BJ (cell line): ENCODE measurements around the gene COL6A1. TPM values are rescaled to one million over a fixed set of nuclear protein-coding genes. Genes with fewer than 3 reads are reported as not detected.

Experiments
- CTCF ChIA-PET: fragments of 350-600 bp; formaldehyde crosslinking; extraction: SDS; loops from one replicate; lab custom pipeline; 2021; ENCODE audit warnings: antibody characterized with exemption, inconsistent platforms; lab: Yijun Ruan, JAX
- POLR2A ChIA-PET: fragments of 300-600 bp; sonication (Branson Sonifier 250); formaldehyde crosslinking; extraction: SDS; loops from one replicate; lab custom pipeline; 2021; ENCODE audit warnings: antibody characterized with exemption; lab: Charles Lee
- DNase-seq: peaks from one replicate; pipeline ENCODE4 v3.0.0-alpha.2; 2011; ENCODE audit warnings: low read depth
- H3K27me3 ChIP-seq: 2 replicates; pipeline ENCODE4 v1.6.0; 2011; ENCODE audit warnings: low read length; ENCODE audit not compliant: control insufficient read depth, insufficient read depth
- H3K36me3 ChIP-seq: 2 replicates; pipeline ENCODE4 v1.5.1; 2011; ENCODE audit warnings: low read length; ENCODE audit not compliant: control insufficient read depth, insufficient read depth
- H3K4me3 ChIP-seq: 2 replicates; pipeline ENCODE4 v1.5.1; 2011; ENCODE audit warnings: low read depth, mild to moderate bottlenecking, control low read depth, low read length
- polyA plus RNA-seq: library from polyadenylated mRNA; depleted of rRNA; stranded (reverse); fragments of >200 nt; gene quantifications from 2 replicates; pipeline ENCODE4 v1.2.3, GENCODE V29; 2011
- TF ChIP-seq, protein P1 (sequence below): IDR thresholded peaks from 2 replicates; pipeline ENCODE4 v1.5.1; 2011; ENCODE audit warnings: low read depth, mild to moderate bottlenecking, control low read depth, inconsistent platforms, low read length, moderate library complexity; ENCODE audit not compliant: insufficient read depth

COL6A1 gene
- polyA plus RNA-seq, 1 experiment = 672 TPM

DNA sequence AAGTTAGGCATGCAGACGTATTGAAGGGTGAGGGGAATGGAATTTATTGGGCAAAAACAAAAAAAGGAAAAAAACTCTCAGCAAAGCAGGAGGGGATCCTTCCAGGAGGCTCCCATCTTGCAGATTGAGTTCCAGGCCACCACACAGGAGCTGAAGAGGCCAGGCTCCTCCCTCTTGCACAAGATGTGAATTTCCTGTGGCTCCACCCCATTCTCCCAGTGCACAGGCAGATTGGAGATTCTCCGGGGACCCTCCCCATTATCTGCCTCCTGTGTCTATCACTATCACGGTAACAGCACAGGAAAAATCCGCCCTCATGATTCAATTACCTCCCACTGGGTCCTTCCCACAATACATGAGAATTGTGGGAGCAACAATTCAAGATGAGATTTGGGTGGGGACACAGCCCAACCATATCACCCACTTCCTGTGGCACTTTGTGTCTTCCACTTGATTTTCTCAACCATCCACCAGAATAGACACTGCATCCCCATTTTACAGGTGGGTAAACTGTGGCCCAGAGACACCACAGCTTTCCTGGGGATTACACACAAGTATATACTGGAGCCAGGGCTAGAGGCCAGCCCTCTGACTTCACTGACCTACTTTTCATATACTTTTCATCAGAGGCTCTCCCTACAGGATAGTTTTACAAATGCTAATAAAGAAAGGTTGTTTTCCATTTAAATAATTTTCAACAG lies 18.9 kb upstream of the COL6A1 start:
- Histone ChIP-seq H3K36me3 (no peaks in the 10 kb centered on the region), H3K4me3 (no peak overlapping the region), H3K27me3 (no peaks in the 10 kb centered on the region)
- TF ChIP-seq, protein P1, sequence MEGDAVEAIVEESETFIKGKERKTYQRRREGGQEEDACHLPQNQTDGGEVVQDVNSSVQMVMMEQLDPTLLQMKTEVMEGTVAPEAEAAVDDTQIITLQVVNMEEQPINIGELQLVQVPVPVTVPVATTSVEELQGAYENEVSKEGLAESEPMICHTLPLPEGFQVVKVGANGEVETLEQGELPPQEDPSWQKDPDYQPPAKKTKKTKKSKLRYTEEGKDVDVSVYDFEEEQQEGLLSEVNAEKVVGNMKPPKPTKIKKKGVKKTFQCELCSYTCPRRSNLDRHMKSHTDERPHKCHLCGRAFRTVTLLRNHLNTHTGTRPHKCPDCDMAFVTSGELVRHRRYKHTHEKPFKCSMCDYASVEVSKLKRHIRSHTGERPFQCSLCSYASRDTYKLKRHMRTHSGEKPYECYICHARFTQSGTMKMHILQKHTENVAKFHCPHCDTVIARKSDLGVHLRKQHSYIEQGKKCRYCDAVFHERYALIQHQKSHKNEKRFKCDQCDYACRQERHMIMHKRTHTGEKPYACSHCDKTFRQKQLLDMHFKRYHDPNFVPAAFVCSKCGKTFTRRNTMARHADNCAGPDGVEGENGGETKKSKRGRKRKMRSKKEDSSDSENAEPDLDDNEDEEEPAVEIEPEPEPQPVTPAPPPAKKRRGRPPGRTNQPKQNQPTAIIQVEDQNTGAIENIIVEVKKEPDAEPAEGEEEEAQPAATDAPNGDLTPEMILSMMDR = no peak
- CTCF ChIA-PET = interaction anchor here (2.3 kb wide), 1 partner anchor 9 kb away, joined by 7 read pairs; no protein-coding TSS in a partner anchor
- POLR2A ChIA-PET = interaction anchor here (0.6 kb wide), 1 partner anchor 268 kb away, joined by 4 read pairs; no protein-coding TSS in a partner anchor
- no peak for DNase-seq

- ChIA-PET CTCF (interaction anchor here (2.3 kb wide), 1 partner anchor 9 kb away, joined by 7 read pairs; no protein-coding TSS in a partner anchor), POLR2A (interaction anchor here (0.6 kb wide), 1 partner anchor 268 kb away, joined by 4 read pairs; no protein-coding TSS in a partner anchor)
- no peaks in the 10 kb centered on the region for H3K36me3 ChIP-seq
- TF ChIP-seq, protein P1 = no peak
- H3K27me3 ChIP-seq = no peaks in the 10 kb centered on the region
- H3K4me3 ChIP-seq = no peak overlapping the region
- no peak for DNase-seq
These were observed 18.4 kb upstream of the COL6A1 start for GRCh38 chr21:45963232-45963570.

- TF ChIP-seq, protein P1 = no peak
- DNase-seq = no peak
- Histone ChIP-seq H3K4me3 (no peak overlapping the region), H3K27me3 (no peaks in the 10 kb centered on the region), H3K36me3 (no peaks in the 10 kb centered on the region)
- ChIA-PET POLR2A (no interaction called here), CTCF (interaction anchor here (0.8 kb wide), 1 partner anchor 11 kb away, joined by 4 read pairs; no protein-coding TSS in a partner anchor)
These were observed 16.9 kb upstream of the COL6A1 start for GRCh38 chr21:45964649-45965048.

- H3K27me3 ChIP-seq = no peaks in the 10 kb centered on the region
- POLR2A ChIA-PET = no interaction called here
- H3K36me3 ChIP-seq = no peaks in the 10 kb centered on the region
- TF ChIP-seq, protein P1 = no peak
- CTCF ChIA-PET = interaction anchor here (0.6 to 0.8 kb wide), 2 partner anchors 11 to 34 kb away, joined by 3 to 4 read pairs; no protein-coding TSS in a partner anchor
- no peak overlapping the region for H3K4me3 ChIP-seq
- DNase-seq = no peak
These were observed 16.3 kb upstream of the COL6A1 start for GRCh38 chr21:45965084-45965809.

GRCh38 chr21:45966791-45967394 lies 14.7 kb upstream of the COL6A1 start:
- H3K36me3 ChIP-seq = no peaks in the 10 kb centered on the region
- POLR2A ChIA-PET = no interaction called here
- TF ChIP-seq, protein P1 = no peak
- DNase-seq = no peak
- no peaks in the 10 kb centered on the region for H3K27me3 ChIP-seq
- CTCF ChIA-PET = interaction anchor here (1.1 to 1.3 kb wide), 2 partner anchors 176 to 411 kb away, joined by 3 read pairs; no protein-coding TSS in a partner anchor
- H3K4me3 ChIP-seq = no peak overlapping the region
